HG03520 (cell line): ENCODE data around the gene BPIFB6.

Experiments
- ATAC-seq: cut with Tn5 transposase; IDR thresholded peaks from one replicate; pipeline ENCODE4 v1.9.1; 2021; ENCODE audit warnings: mild to moderate bottlenecking, moderate library complexity; ENCODE audit not compliant: unreplicated experiment

Gene BPIFB6

DNA sequence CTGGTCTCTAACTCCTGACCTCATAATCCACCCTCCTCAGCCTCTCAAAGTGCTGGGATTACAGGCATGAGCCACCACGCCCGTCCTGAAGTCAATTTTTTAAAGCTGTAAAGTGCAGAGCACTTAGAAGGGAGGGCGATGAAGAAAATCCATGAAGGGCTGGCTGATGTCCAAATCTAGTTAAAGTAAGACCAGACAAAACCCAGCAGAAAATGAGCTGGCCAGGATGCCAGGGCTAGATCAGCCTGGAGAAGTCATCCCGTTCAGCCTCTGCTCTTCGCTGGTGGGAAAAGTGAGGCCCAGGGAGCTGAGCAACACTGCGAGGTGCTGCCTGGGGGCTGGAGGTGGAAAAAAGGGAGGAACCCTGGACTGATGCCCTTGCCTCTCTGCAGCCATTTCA lies 51.1 kb downstream of the BPIFB6 start:
- no peak for ATAC-seq

DNA sequence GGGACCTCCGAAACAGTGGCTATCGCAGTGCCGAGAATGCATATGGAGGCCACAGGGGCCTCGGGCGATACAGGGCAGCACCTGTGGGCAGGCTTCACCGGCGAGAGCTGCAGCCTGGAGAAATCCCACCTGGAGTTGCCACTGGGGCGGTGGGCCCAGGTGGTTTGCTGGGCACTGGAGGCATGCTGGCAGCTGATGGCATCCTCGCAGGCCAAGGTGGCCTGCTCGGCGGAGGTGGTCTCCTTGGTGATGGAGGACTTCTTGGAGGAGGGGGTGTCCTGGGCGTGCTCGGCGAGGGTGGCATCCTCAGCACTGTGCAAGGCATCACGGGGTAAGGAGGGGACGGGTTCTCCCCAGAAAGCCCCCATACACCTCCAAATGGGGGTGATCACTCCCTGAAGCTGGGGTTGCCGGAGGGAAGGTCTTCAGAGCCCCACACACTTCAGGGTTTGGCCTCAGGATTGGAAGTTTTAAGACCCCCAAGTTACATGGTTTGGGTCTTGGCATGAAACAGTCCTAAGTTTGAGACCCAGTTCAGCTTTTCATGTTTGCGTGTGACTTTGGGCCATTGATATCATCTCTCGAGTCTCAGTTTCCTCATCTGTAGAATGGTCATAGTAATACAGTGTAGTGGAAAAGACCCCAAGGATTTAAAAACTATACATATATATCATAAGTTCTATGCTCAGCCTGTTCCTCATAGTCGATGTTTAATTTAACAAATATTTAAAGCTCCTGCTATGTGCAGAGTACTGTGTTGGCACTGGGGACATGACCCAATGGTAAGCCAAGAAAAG lies 52.3 kb downstream of the BPIFB6 start:
- no peak for ATAC-seq

GRCh38 chr20:33084722-33085121 lies 53.3 kb downstream of the BPIFB6 start:
- ATAC-seq, result no peak

DNA sequence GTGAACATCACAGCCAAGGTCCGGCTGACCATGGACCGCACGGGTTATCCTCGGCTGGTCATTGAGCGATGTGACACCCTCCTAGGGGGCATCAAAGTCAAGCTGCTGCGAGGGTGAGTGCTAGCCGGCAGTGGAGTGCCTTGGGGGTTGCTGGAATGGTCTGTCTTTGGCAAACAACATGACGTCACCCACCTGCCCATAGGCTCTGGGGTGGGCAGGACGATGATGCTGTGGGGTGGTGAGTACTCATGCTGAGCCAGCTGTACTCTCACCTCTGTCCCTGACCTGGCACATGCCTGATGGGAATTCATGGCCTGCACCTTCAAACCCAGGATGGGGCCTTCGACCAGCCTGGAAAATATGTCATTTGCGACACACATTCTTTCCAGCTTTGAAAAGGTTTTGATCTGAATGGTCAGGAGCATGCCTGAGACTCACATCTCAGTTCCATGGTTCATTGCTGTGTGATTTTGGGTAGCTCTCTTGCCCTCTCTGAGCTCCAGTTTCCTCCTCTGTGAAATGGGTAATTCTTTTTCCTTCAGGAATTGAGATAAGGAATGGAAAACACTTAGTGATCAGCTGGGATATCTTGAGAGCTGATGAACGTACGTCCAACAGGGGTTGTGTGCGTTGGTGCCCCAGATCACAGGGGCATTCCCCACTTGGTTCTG lies 54.7 kb downstream of the BPIFB6 start:
- no peak for ATAC-seq

DNA sequence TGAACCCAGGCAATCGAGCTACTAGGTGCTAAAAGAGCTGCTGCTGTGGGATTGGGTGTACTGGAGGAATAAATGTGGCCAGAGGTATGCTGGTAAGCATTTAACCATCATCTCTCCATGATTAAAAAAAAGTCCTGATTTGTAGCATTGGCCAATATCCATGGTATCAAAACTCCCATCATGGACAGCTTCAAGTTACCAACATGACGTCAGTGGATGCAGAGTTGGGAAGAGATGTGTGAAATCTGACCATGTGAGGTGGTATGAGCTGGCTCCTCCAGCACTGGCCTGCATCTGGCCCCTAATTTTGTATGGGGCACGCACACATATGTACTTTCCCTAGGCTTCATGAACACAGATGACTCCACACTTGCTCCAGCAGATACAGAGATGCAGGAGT lies 59.7 kb downstream of the BPIFB6 start:
- no peak for ATAC-seq

DNA sequence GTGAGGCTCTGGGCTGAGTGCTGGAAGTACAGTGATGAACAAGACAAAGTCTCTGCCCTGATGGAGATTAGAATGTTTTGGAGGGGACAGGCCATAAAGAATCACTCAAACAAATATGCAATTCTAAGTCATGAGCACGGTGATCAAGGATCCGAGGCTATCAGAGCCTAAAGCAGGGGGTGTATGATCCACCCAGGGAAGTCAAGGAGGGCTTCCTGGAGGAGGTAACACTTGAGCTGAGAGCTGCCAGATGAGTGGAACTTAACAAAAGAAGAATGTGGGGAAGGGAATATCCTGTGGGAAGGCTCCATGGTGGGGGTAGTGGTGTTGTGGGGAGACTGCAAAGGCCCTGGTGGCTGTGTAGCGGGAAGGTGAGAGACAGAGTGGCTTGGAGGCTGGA lies 60.2 kb downstream of the BPIFB6 start:
- ATAC-seq, result no peak

DNA sequence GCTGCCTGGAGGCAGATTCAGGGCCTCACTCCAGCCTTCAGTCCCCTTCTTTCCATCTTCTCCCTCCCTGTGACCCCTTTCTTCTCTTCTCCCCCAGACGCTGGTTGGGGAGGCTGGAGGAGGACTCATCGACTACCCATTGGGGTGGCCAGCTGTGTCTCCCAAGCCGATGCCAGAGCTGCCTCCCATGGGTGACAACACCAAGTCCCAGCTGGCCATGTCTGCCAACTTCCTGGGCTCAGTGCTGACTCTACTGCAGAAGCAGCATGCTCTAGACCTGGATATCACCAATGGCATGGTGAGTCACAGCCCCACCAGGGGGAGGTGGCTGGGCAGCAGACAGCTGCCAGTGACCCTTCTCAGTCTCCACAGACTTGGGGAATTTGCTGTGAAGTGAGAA lies 60.9 kb downstream of the BPIFB6 start:
- no peak for ATAC-seq

GRCh38 chr20:33093074-33093473 lies 61.6 kb downstream of the BPIFB6 start:
- ATAC-seq, result no peak

DNA sequence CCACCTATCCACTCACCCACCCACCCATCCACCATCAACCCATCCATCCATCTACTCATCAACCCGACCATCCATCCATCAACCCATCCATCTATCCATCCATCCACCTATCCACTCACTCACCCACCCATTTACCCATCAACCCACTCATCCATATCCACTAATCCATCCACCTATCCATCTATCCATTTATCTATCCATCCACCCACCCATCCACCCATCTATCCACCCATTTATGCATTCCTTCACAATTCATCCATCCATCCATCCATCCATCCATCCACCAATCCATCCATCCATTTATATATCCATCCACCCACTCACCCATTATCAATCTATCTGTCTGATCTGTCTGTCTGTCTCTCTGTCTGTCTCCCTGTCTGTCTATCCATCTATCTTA lies 62.1 kb downstream of the BPIFB6 start:
- no peak for ATAC-seq
